H1 (cell line): Measurements from ENCODE around the gene RFX3. TPM values are rescaled to one million over a fixed set of nuclear protein-coding genes. Genes with fewer than 3 reads are reported as not detected.

ENCODE experiments used
- CTCF ChIA-PET: fragments of 300-600 bp; sonication (Branson Sonifier 250); formaldehyde crosslinking; loops from one replicate; lab custom pipeline; 2021; ENCODE audit not compliant: partially characterized antibody; lab: Charles Lee
- POLR2A ChIA-PET: fragments of 300-600 bp; sonication (Branson Sonifier 250); formaldehyde crosslinking; loops from one replicate; lab custom pipeline; 2021; ENCODE audit warnings: inconsistent platforms; ENCODE audit not compliant: partially characterized antibody; lab: Charles Lee
- DNase-seq, 2 experiments: peaks; one replicate each; pipeline versions ENCODE4 v3.0.0 to v3.0.0-alpha.2; 2010 to 2022; ENCODE audit warnings: low spot score in 2 of 2, low read depth in 1 of 2, mixed read lengths in 1 of 2
- FAIRE-seq: peaks from 2 replicates; lab custom pipeline; 2011; peaks lifted over from hg19 to GRCh38; lab: Jason Lieb, UNC
- H2AFZ ChIP-seq: 2 replicates; pipeline ENCODE4 v1.8.1; 2012; ENCODE audit warnings: low read length, inconsistent platforms
- H2AK5ac ChIP-seq: 2 replicates; pipeline ENCODE4 v1.6.1; 2013; ENCODE audit warnings: low read depth, low read length
- H2BK120ac ChIP-seq: replicated peaks from 2 replicates; pipeline ENCODE3; 2013; ENCODE audit warnings: low read depth, low read length, inconsistent platforms
- H2BK12ac ChIP-seq: 2 replicates; pipeline ENCODE4 v1.6.1; 2013; ENCODE audit warnings: low read depth, low read length
- H2BK15ac ChIP-seq: 2 replicates; pipeline ENCODE4 v1.6.1; 2013; ENCODE audit warnings: low read length
- H2BK20ac ChIP-seq: 2 replicates; pipeline ENCODE4 v1.6.1; 2013; ENCODE audit warnings: low read length
- H2BK5ac ChIP-seq: 2 replicates; pipeline ENCODE4 v1.6.1; 2013; ENCODE audit warnings: low read depth, low read length
- H3K14ac ChIP-seq: 2 replicates; pipeline ENCODE4 v1.6.1; 2013; ENCODE audit warnings: inconsistent platforms; ENCODE audit not compliant: insufficient read length
- H3K18ac ChIP-seq: 2 replicates; pipeline ENCODE4 v1.6.1; 2013; ENCODE audit warnings: low read length; ENCODE audit errors: extremely low read depth
- H3K23ac ChIP-seq: 2 replicates; pipeline ENCODE4 v1.6.1; 2013; ENCODE audit warnings: inconsistent platforms; ENCODE audit not compliant: insufficient read length
- H3K23me2 ChIP-seq: 2 replicates; pipeline ENCODE4 v1.6.1; 2013; ENCODE audit warnings: low read depth, low read length
- H3K27ac ChIP-seq: 2 replicates; pipeline ENCODE4 v1.6.1; 2011; ENCODE audit warnings: low read depth, low read length, inconsistent platforms
- H3K27me3 ChIP-seq, 4 experiments: replicated peaks in 1 of 4; 1 replicate in 1 of 4; 2 replicates in 3 of 4; pipeline versions ENCODE4 v1.6.1 to v1.8.1; 2011 to 2013; ENCODE audit warnings: low read length in 3 of 4, mild to moderate bottlenecking in 3 of 4, inconsistent platforms in 2 of 4, mixed read lengths in 2 of 4, moderate library complexity in 1 of 4; ENCODE audit not compliant: control insufficient read depth in 3 of 4, insufficient read depth in 3 of 4; ENCODE audit errors: extremely low read depth in 1 of 4
- H3K36me3 ChIP-seq, 4 experiments: 2 replicates each; pipeline versions ENCODE4 v1.6.1 to v1.8.1; 2011 to 2013; ENCODE audit warnings: mild to moderate bottlenecking in 4 of 4, low read length in 3 of 4, moderate library complexity in 2 of 4, control low read depth in 1 of 4, inconsistent platforms in 1 of 4; ENCODE audit not compliant: insufficient read depth in 4 of 4, control insufficient read depth in 2 of 4
- H3K4ac ChIP-seq: replicated peaks from 2 replicates; pipeline ENCODE3; 2013; ENCODE audit warnings: low read length, low read depth, mixed read lengths, inconsistent platforms; ENCODE audit not compliant: insufficient read length
- H3K4me1 ChIP-seq, 4 experiments: replicated peaks in 1 of 4; 1 replicate in 1 of 4; 2 replicates in 3 of 4; pipeline versions ENCODE4 v1.6.1 to v1.8.1; 2011 to 2013; ENCODE audit warnings: low read length in 3 of 4, inconsistent platforms in 2 of 4, mixed read lengths in 1 of 4; ENCODE audit not compliant: insufficient read depth in 4 of 4, control insufficient read depth in 3 of 4
- H3K4me2 ChIP-seq, 2 experiments: 2 replicates each; pipeline versions ENCODE4 v1.6.1 to v1.8.1; 2011 to 2013; ENCODE audit warnings: low read depth in 2 of 2, low read length in 2 of 2, control low read depth in 1 of 2, inconsistent platforms in 1 of 2, mild to moderate bottlenecking in 1 of 2; ENCODE audit not compliant: insufficient read depth in 1 of 2
- H3K4me3 ChIP-seq, 4 experiments: fragments of 200-600, 300-600 bp in 1 of 4; sonication (generic), shearing (Covaris generic), sonication (Bioruptor Twin) in 1 of 4; 2 replicates each; pipeline versions ENCODE4 v1.5.1 to v1.8.1; 2011 to 2016; ENCODE audit warnings: low read length in 4 of 4, low read depth in 3 of 4, control low read depth in 2 of 4, inconsistent platforms in 2 of 4, mild to moderate bottlenecking in 2 of 4, mixed read lengths in 1 of 4, moderate library complexity in 1 of 4; ENCODE audit not compliant: insufficient read depth in 2 of 4; ENCODE audit errors: extremely low read depth in 1 of 4
- H3K56ac ChIP-seq: replicated peaks from 2 replicates; pipeline ENCODE3; 2013; ENCODE audit warnings: low read depth, mild to moderate bottlenecking, mixed read lengths, low read length, inconsistent platforms; ENCODE audit not compliant: insufficient read length
- H3K79me1 ChIP-seq: 2 replicates; pipeline ENCODE4 v1.6.1; 2013; ENCODE audit warnings: low read depth, low read length, control low read depth
- H3K79me2 ChIP-seq, 2 experiments: 2 replicates each; pipeline versions ENCODE4 v1.6.1 to v1.8.1; 2012 to 2013; ENCODE audit warnings: low read length in 2 of 2, mild to moderate bottlenecking in 2 of 2, inconsistent platforms in 1 of 2; ENCODE audit not compliant: insufficient read depth in 2 of 2, control insufficient read depth in 1 of 2
- H3K9ac ChIP-seq, 4 experiments: replicated peaks in 1 of 4; 1 replicate in 1 of 4; 2 replicates in 3 of 4; pipeline versions ENCODE4 v1.6.1 to v1.8.1; 2011 to 2013; ENCODE audit warnings: low read depth in 3 of 4, low read length in 3 of 4, control low read depth in 2 of 4, mild to moderate bottlenecking in 2 of 4, moderate library complexity in 2 of 4, inconsistent platforms in 1 of 4; ENCODE audit errors: extremely low read depth in 1 of 4
- H3K9me3 ChIP-seq, 2 experiments: 2 replicates each; pipeline versions ENCODE4 v1.6.1 to v1.8.1; 2012 to 2013; ENCODE audit warnings: mild to moderate bottlenecking in 2 of 2, moderate library complexity in 2 of 2, control low read depth in 1 of 2, inconsistent platforms in 1 of 2, low read depth in 1 of 2, low read length in 1 of 2, mixed read lengths in 1 of 2; ENCODE audit not compliant: insufficient read depth in 2 of 2
- H4K20me1 ChIP-seq, 2 experiments: replicated peaks in 1 of 2; 2 replicates each; pipeline versions ENCODE3 to v1.8.1; 2011 to 2013; ENCODE audit warnings: inconsistent platforms in 2 of 2, low read length in 2 of 2, mild to moderate bottlenecking in 1 of 2; ENCODE audit not compliant: insufficient read depth in 2 of 2, control insufficient read depth in 1 of 2
- H4K5ac ChIP-seq: 2 replicates; pipeline ENCODE4 v1.6.1; 2013; ENCODE audit warnings: low read length, low read depth, mixed read lengths, inconsistent platforms; ENCODE audit not compliant: insufficient read length
- H4K8ac ChIP-seq: 2 replicates; pipeline ENCODE4 v1.8.0; 2013; ENCODE audit warnings: mild to moderate bottlenecking, moderate library complexity, low read length, inconsistent platforms; ENCODE audit not compliant: insufficient read depth; ENCODE audit errors: extremely low read depth
- H4K91ac ChIP-seq: replicated peaks from 2 replicates; pipeline ENCODE3; 2013; ENCODE audit warnings: low read length, mixed read lengths, inconsistent platforms; ENCODE audit not compliant: insufficient read length
- BACH1 ChIP-seq: IDR thresholded peaks from 2 replicates; pipeline ENCODE4 v1.6.1; 2012; ENCODE audit warnings: low read length, improper control_type of control experiment
- CEBPB ChIP-seq: IDR thresholded peaks from 2 replicates; pipeline ENCODE4 v1.6.1; 2012; ENCODE audit warnings: low read depth, low read length
- CHD1 ChIP-seq: IDR thresholded peaks from 2 replicates; pipeline ENCODE4 v1.6.1; 2012; ENCODE audit warnings: low read depth, low read length, improper control_type of control experiment
- FOSL1 ChIP-seq: IDR thresholded peaks from 2 replicates; pipeline ENCODE4 v1.6.1; 2011; ENCODE audit warnings: mild to moderate bottlenecking, low read depth, low read length, moderate library complexity; ENCODE audit not compliant: insufficient read depth
- GTF2F1 ChIP-seq: IDR thresholded peaks from 2 replicates; pipeline ENCODE4 v1.6.1; 2012; ENCODE audit warnings: low read depth, low read length, improper control_type of control experiment, borderline replicate concordance
- KDM1A ChIP-seq: fragments of 200-600, 300-600 bp; sonication (generic); IDR thresholded peaks from 2 replicates; pipeline ENCODE4 v1.7.1; 2016; ENCODE audit warnings: mild to moderate bottlenecking, low read length, borderline replicate concordance
- NANOG ChIP-seq: IDR thresholded peaks from 2 replicates; pipeline ENCODE4 v1.6.1; 2011; ENCODE audit warnings: low read length, low read depth, mild to moderate bottlenecking, inconsistent platforms; ENCODE audit not compliant: insufficient read depth, poor library complexity, severe bottlenecking
- NRF1 ChIP-seq: IDR thresholded peaks from 2 replicates; pipeline ENCODE4 v1.6.1; 2011; ENCODE audit warnings: mild to moderate bottlenecking, low read depth, low read length, improper control_type of control experiment
- RXRA ChIP-seq: IDR thresholded peaks from 2 replicates; pipeline ENCODE4 v1.6.1; 2011; ENCODE audit warnings: low read depth, mild to moderate bottlenecking, low read length, moderate library complexity; ENCODE audit not compliant: insufficient read depth
- SIRT6 ChIP-seq: IDR thresholded peaks from one replicate; pipeline ENCODE4 v1.7.1; 2012; ENCODE audit warnings: low read length, inconsistent platforms
- USF2 ChIP-seq: IDR thresholded peaks from 2 replicates; pipeline ENCODE4 v1.6.1; 2011; ENCODE audit warnings: low read length, improper control_type of control experiment
- WGBS, 2 experiments: shearing (Covaris generic) in 1 of 2; methylation state at CpG; one replicate each; pipeline versions ENCODE4 v1.1.6 to v1.1.7; 2013 to 2015; ENCODE audit warnings: low lambda C conversion rate in 2 of 2, mixed read lengths in 2 of 2, inconsistent platforms in 1 of 2, low coverage in 1 of 2, missing lambda C conversion rate in 1 of 2; ENCODE audit not compliant: insufficient replicate concordance in 2 of 2, insufficient coverage in 1 of 2, insufficient read length in 1 of 2; ENCODE audit errors: extremely low coverage in 1 of 2, missing lambda C conversion rate in 1 of 2; 5-methylcytosine and 5-hydroxymethylcytosine counted together
- polyA plus RNA-seq, 7 experiments: library from polyadenylated mRNA; depleted of rRNA in 3 of 7; stranded (reverse) in 5 of 7; unstranded in 2 of 7; fragments of >200 nt in 5 of 7; fragments of 200-250 nt in 2 of 7; gene quantifications; 1 replicate in 5 of 7; 2 replicates in 1 of 7; 4 replicates in 1 of 7; pipeline versions ENCODE4 v1.2.1 to v1.2.3, GENCODE V29; 2011 to 2013; ENCODE audit warnings: missing spikeins in 2 of 7, mixed read lengths in 2 of 7
- total RNA-seq: library from RNA; stranded (reverse); fragmentation: NEBNext Ultra II Directional; extraction: Animal tissue kit (Norgen Biotek cat#: 25700); gene quantifications from 2 replicates; pipeline ENCODE4 v1.2.1, GENCODE V29; 2021
- TF ChIP-seq, protein P1 (sequence below): IDR thresholded peaks from 2 replicates; pipeline ENCODE4 v1.6.1; 2012; ENCODE audit warnings: low read length, inconsistent platforms

RFX3 gene
- total and polyA plus RNA-seq, 2 of the 8 experiments (the other 6 are each of a cell fraction or from before 2014, with no cell fraction given): 4.9 to 22.6 TPM

DNA sequence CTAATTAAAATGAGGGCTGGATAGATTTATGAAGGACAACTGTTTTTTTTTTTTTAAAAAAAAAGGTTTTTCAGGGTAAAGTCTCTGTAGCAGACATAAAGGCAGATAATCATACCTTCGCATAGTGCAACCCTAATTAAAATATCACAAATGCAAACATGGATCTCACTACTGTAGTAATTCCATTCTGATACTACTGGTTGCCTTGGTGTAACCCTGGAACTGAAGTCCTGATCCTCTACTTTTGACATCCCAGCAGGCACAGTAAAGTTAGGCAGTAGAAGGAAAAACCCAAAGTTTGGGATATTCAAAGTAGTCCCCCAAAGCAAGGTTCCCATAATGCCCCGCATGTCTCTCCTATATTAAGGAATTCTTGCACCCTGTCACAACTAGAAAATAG lies 19.6 kb downstream of the RFX3 start:
- Histone ChIP-seq H2BK15ac (no peak overlapping the region), H3K27me3 (no peaks in the 10 kb centered on the region), H2BK5ac (no peak overlapping the region), H3K79me1 (no peaks in the 10 kb centered on the region), H2BK20ac (no peak overlapping the region), H4K91ac (no peak overlapping the region), H2AFZ (no peak overlapping the region), H3K4me1 (peaks cover 0 to 5% (median under 1%) of the 10 kb centered on the region in 4 experiments; a peak in 1 of 7 replicates), H2BK12ac (no peak overlapping the region), H2BK120ac (no peak overlapping the region), H4K8ac (no peak overlapping the region), H3K23me2 (no peaks in the 10 kb centered on the region), H3K23ac (no peak overlapping the region), H3K9ac (no peak overlapping the region), H3K79me2 (peaks cover 0 to 34% of the 10 kb centered on the region in 2 experiments; a peak in 2 of 4 replicates), H4K5ac (no peak overlapping the region), H2AK5ac (no peak overlapping the region), H3K56ac (no peak overlapping the region), H3K4ac (no peak overlapping the region), H4K20me1 (peaks cover 0 to 1% of the 10 kb centered on the region in 2 experiments), H3K18ac (no peak overlapping the region), H3K9me3 (no peaks in the 10 kb centered on the region), H3K4me3 (no peak overlapping the region), H3K4me2 (no peak overlapping the region), H3K14ac (no peak overlapping the region), H3K36me3 (no peaks in the 10 kb centered on the region), H3K27ac (no peak overlapping the region)
- FAIRE-seq: no peak
- WGBS, 2 experiments: 86% methylated on average over 2 of the region's 2 CpGs; no CpG with 5 or more reads in 1 of the 2 experiments
- ChIA-PET POLR2A (no interaction called here), CTCF (no interaction called here)
- DNase-seq: no peak
- TF ChIP-seq FOSL1 (no peak), GTF2F1 (no peak), RXRA (no peak), SIRT6 (no peak), CEBPB (no peak), CHD1 (no peak), KDM1A (no peak), BACH1 (no peak), USF2 (no peak), NANOG (no peak), NRF1 (no peak)
- TF ChIP-seq, protein P1, sequence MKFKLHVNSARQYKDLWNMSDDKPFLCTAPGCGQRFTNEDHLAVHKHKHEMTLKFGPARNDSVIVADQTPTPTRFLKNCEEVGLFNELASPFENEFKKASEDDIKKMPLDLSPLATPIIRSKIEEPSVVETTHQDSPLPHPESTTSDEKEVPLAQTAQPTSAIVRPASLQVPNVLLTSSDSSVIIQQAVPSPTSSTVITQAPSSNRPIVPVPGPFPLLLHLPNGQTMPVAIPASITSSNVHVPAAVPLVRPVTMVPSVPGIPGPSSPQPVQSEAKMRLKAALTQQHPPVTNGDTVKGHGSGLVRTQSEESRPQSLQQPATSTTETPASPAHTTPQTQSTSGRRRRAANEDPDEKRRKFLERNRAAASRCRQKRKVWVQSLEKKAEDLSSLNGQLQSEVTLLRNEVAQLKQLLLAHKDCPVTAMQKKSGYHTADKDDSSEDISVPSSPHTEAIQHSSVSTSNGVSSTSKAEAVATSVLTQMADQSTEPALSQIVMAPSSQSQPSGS: no peak
